ENCODE results near the gene CTXND2.

- TF ChIP-seq POLR2A (IDR thresholded peaks at IDR 0.05; ENCODE audit: low read depth, low read length) (no peak), POLR2AphosphoS5 (IDR thresholded peaks at IDR 0.05; ENCODE audit: low read depth, low read length) (no peak)
Measured at GRCh38 chr1:150902346-150902745, 15.4 kb downstream of the CTXND2 start.
